NT2/D1 (cell line): ENCODE results near the gene HIP1.

Source experiments
- SUZ12 ChIP-seq: IDR thresholded peaks from 2 replicates; pipeline ENCODE4 v1.6.1; 2011; ENCODE audit not compliant: insufficient read length, insufficient read depth; ENCODE audit errors: extremely low read depth
- YY1 ChIP-seq: IDR thresholded peaks from 2 replicates; pipeline ENCODE4 v1.6.1; 2011; ENCODE audit not compliant: insufficient read length, insufficient read depth
- ZNF274 ChIP-seq: IDR thresholded peaks from 2 replicates; pipeline ENCODE4 v1.6.1; 2011; ENCODE audit warnings: mild to moderate bottlenecking, low read depth, low read length

DNA sequence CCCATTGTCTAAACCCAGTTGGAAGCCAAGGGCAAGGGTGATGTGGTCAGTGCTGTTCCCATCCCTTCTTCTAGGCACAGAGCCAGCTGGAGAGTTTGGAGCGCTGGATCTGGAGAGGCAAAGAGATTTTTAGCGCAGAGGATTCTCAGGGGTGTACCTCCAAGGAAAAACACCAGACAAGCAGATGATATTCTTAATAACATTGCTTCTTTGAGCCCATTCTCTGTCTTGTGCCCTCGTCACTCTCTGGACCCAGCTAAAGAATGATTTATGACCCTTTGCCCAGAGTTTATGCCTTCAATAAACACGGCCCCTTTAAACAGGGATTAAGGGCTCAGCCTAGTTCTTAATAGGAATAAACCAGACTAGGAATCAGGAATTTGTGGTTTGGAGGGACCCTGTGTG is 4.7 kb upstream of the HIP1 start:
- no peak for TF ChIP-seq SUZ12
- TF ChIP-seq YY1: no peak
- TF ChIP-seq ZNF274: no peak
